Testis (tissue), 2 donors: Measurements from ENCODE around the gene ARID1B.

Source experiments
- POLR2A ChIP-seq: fragments of 450-650 bp; IDR thresholded peaks from one replicate; pipeline ENCODE4 v1.6.1; 2017; ENCODE audit warnings: antibody characterized with exemption, mild to moderate bottlenecking, moderate library complexity
- TF ChIP-seq, protein P1 (sequence below), 3 experiments: fragments of 450-650 bp in 2 of 3; fragments of 200-600 bp in 1 of 3; sonication (generic) in 1 of 3; IDR thresholded peaks; one replicate each; pipeline ENCODE4 v1.5.1; 2016 to 2019; ENCODE audit warnings: antibody characterized with exemption in 3 of 3, mild to moderate bottlenecking in 2 of 3, moderate library complexity in 1 of 3

DNA sequence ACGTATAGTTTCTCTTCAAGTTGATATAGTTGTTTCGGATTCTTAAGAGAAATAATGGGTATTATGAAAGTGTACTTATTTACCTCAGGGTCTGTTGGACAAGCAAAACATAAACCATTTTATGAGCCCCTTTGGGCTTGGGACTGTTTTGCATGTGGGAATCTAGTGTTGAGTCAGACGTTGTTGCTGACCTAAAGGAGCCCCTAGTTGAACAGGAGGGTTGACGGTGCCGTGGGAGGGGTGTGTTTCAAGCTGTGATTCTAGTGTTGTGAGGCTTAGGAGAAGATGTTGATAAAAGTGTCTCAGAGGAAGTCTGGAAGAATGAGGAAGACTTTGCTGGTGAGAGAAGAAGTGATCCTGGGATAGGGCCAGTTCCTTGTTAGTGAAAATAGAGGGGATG lies 140.0 kb downstream of the ARID1B start:
- TF ChIP-seq, protein P1, sequence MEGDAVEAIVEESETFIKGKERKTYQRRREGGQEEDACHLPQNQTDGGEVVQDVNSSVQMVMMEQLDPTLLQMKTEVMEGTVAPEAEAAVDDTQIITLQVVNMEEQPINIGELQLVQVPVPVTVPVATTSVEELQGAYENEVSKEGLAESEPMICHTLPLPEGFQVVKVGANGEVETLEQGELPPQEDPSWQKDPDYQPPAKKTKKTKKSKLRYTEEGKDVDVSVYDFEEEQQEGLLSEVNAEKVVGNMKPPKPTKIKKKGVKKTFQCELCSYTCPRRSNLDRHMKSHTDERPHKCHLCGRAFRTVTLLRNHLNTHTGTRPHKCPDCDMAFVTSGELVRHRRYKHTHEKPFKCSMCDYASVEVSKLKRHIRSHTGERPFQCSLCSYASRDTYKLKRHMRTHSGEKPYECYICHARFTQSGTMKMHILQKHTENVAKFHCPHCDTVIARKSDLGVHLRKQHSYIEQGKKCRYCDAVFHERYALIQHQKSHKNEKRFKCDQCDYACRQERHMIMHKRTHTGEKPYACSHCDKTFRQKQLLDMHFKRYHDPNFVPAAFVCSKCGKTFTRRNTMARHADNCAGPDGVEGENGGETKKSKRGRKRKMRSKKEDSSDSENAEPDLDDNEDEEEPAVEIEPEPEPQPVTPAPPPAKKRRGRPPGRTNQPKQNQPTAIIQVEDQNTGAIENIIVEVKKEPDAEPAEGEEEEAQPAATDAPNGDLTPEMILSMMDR (IDR thresholded peaks at IDR 0.05): no peak
- no peak for TF ChIP-seq POLR2A
